ENCODE measurements around the gene CBX7. TPM values are rescaled to one million over a fixed set of nuclear protein-coding genes. Genes with fewer than 3 reads are reported as not detected.
A peak's percentile ranks its signal among the peaks of the same experiment; 100 is the strongest.

CBX7 gene
- total RNA-seq, 1 experiment from 2014 or later: 1.7 TPM

GRCh38 chr22:39151329-39151975, 1.0 kb downstream of the CBX7 start:
- Histone ChIP-seq H3K9me2 (replicated peaks; ENCODE audit: insufficient read depth, low read length) (no peaks in the 10 kb centered on the region), H3K79me2 (ENCODE audit: low read length) (no peaks in the 10 kb centered on the region), H4K20me1 (ENCODE audit: insufficient read depth, low read depth, low read length) (peaks cover 6% of the 10 kb centered on the region; the same call in 1 of the 2 replicates), H3K27me3 (ENCODE audit: low read length) (no peaks in the 10 kb centered on the region), H3K4me3 (ENCODE audit: low read length) (peak overlapping the region; percentile 63; the same call in 1 of the 2 replicates), H3K4me2 (ENCODE audit: low read depth, low read length, poor library complexity, severe bottlenecking) (peak overlapping the region; percentile 49), H3K9ac (ENCODE audit: low read length) (peak overlapping the region; percentile 67), H2AFZ (ENCODE audit: low read length) (no peak overlapping the region), H3K9me3 (ENCODE audit: low read length) (no peaks in the 10 kb centered on the region), H3K27ac (ENCODE audit: low read length) (no peak overlapping the region), H3K4me1 (ENCODE audit: low read length) (peaks cover 8% of the 10 kb centered on the region), H3K36me3 (ENCODE audit: insufficient read depth, low read length) (no peaks in the 10 kb centered on the region)
- no peak for DNase-seq

DNA sequence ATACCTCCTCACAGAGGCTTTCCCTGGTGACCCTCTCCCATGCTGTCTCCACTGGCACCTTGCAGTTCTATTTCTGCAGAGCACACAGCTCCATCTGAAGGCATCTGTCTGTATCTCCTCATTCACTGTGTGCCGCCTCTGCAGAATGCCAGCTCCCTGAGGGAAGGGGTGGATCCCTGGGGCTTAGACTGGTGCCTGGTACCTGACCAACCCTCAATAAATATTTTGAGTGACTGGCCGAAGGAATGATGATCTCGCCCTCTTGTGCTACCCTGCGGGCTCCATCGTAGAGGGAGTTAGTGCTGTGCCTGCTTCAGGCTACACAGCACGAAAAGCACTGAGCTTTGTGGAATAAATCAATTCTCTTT, 1.6 kb downstream of the CBX7 start:
- H3K79me2 ChIP-seq (ENCODE audit: low read length): no peaks in the 10 kb centered on the region
- peaks cover 6% of the 10 kb centered on the region; the same call in 1 of the 2 replicates for H4K20me1 ChIP-seq (ENCODE audit: insufficient read depth, low read depth, low read length)
- H3K9me3 ChIP-seq (ENCODE audit: low read length): no peaks in the 10 kb centered on the region
- H3K4me2 ChIP-seq (ENCODE audit: low read depth, low read length, poor library complexity, severe bottlenecking): no peak overlapping the region
- no peak overlapping the region for H2AFZ ChIP-seq (ENCODE audit: low read length)
- H3K27ac ChIP-seq (ENCODE audit: low read length): no peak overlapping the region
- H3K9ac ChIP-seq (ENCODE audit: low read length): no peak overlapping the region
- no peaks in the 10 kb centered on the region for H3K9me2 ChIP-seq (replicated peaks; ENCODE audit: insufficient read depth, low read length)
- DNase-seq: no peak
- H3K36me3 ChIP-seq (ENCODE audit: insufficient read depth, low read length): no peaks in the 10 kb centered on the region
- H3K27me3 ChIP-seq (ENCODE audit: low read length): no peaks in the 10 kb centered on the region
- no peak overlapping the region for H3K4me3 ChIP-seq (ENCODE audit: low read length)
- peaks cover 13% of the 10 kb centered on the region for H3K4me1 ChIP-seq (ENCODE audit: low read length)

GRCh38 chr22:39149915-39150847, 2.3 kb downstream of the CBX7 start:
- H3K4me3 ChIP-seq (ENCODE audit: low read length): no peak overlapping the region
- H3K36me3 ChIP-seq (ENCODE audit: insufficient read depth, low read length): no peaks in the 10 kb centered on the region
- H2AFZ ChIP-seq (ENCODE audit: low read length): no peak overlapping the region
- H3K9me3 ChIP-seq (ENCODE audit: low read length): no peaks in the 10 kb centered on the region
- H3K9ac ChIP-seq (ENCODE audit: low read length): no peak overlapping the region
- DNase-seq: no peak
- peaks cover 6% of the 10 kb centered on the region; the same call in 1 of the 2 replicates for H4K20me1 ChIP-seq (ENCODE audit: insufficient read depth, low read depth, low read length)
- no peak overlapping the region for H3K4me2 ChIP-seq (ENCODE audit: low read depth, low read length, poor library complexity, severe bottlenecking)
- H3K9me2 ChIP-seq (replicated peaks; ENCODE audit: insufficient read depth, low read length): no peaks in the 10 kb centered on the region
- H3K4me1 ChIP-seq (ENCODE audit: low read length): peaks cover 16% of the 10 kb centered on the region
- H3K79me2 ChIP-seq (ENCODE audit: low read length): no peaks in the 10 kb centered on the region
- H3K27ac ChIP-seq (ENCODE audit: low read length): no peak overlapping the region
- H3K27me3 ChIP-seq (ENCODE audit: low read length): no peaks in the 10 kb centered on the region

- Histone ChIP-seq H3K4me3 (ENCODE audit: low read length) (no peak overlapping the region), H4K20me1 (ENCODE audit: insufficient read depth, low read depth, low read length) (peaks cover 6% of the 10 kb centered on the region; the same call in 1 of the 2 replicates), H3K4me1 (ENCODE audit: low read length) (peaks cover 26% of the 10 kb centered on the region), H2AFZ (ENCODE audit: low read length) (no peak overlapping the region), H3K4me2 (ENCODE audit: low read depth, low read length, poor library complexity, severe bottlenecking) (no peak overlapping the region), H3K79me2 (ENCODE audit: low read length) (no peaks in the 10 kb centered on the region), H3K27me3 (ENCODE audit: low read length) (peaks cover 5% of the 10 kb centered on the region; the same call in 1 of the 2 replicates), H3K9ac (ENCODE audit: low read length) (no peak overlapping the region), H3K9me3 (ENCODE audit: low read length) (no peaks in the 10 kb centered on the region), H3K9me2 (replicated peaks; ENCODE audit: insufficient read depth, low read length) (no peaks in the 10 kb centered on the region), H3K36me3 (ENCODE audit: insufficient read depth, low read length) (no peaks in the 10 kb centered on the region), H3K27ac (ENCODE audit: low read length) (no peak overlapping the region)
- DNase-seq: peak; percentile 58
Measured at GRCh38 chr22:39148727-39149535, 3.5 kb downstream of the CBX7 start.

DNA sequence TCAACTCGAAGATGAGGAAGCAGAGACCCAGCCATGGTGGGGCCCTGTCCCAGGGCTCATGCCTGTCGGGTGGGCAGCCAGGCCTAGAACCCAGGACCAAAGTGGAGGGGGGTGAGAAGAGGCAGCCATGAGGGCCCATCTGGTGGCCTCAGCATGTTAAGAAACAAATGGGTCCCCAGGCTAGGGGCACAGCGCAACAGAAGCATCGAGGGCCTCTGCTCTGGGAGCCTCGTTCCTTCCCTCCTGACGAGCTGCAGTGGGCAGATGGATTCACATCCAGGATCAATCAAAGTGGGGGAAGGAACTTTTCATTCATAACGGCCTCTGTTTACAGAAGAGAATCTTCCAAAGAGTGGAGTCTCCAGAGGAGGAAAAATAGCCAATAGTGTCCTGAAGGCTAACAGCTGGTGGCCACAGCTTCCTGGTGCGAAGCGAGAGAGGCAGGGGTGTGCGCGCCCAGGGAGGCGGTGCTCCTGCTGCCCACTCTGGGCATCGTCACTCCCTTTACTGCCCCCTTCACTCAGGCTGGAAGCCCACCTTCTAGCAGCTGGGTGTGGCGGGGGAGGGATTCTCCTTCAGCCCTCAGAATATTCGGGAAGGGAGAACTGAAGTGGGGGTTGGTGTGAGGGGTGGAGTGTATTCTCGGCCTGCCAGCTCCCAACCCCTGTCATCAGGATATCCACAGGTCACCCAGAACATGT, 4.3 kb downstream of the CBX7 start:
- H3K9ac ChIP-seq (ENCODE audit: low read length): no peak overlapping the region
- H3K9me2 ChIP-seq (replicated peaks; ENCODE audit: insufficient read depth, low read length): no peaks in the 10 kb centered on the region
- peaks cover 26% of the 10 kb centered on the region for H3K4me1 ChIP-seq (ENCODE audit: low read length)
- H3K79me2 ChIP-seq (ENCODE audit: low read length): no peaks in the 10 kb centered on the region
- no peaks in the 10 kb centered on the region for H3K36me3 ChIP-seq (ENCODE audit: insufficient read depth, low read length)
- no peak for DNase-seq
- H3K4me2 ChIP-seq (ENCODE audit: low read depth, low read length, poor library complexity, severe bottlenecking): no peak overlapping the region
- H3K27me3 ChIP-seq (ENCODE audit: low read length): peaks cover 5% of the 10 kb centered on the region; the same call in 1 of the 2 replicates
- H3K4me3 ChIP-seq (ENCODE audit: low read length): no peak overlapping the region
- H3K27ac ChIP-seq (ENCODE audit: low read length): no peak overlapping the region
- H2AFZ ChIP-seq (ENCODE audit: low read length): no peak overlapping the region
- H4K20me1 ChIP-seq (ENCODE audit: insufficient read depth, low read depth, low read length): peaks cover 6% of the 10 kb centered on the region; the same call in 1 of the 2 replicates
- no peaks in the 10 kb centered on the region for H3K9me3 ChIP-seq (ENCODE audit: low read length)

DNA sequence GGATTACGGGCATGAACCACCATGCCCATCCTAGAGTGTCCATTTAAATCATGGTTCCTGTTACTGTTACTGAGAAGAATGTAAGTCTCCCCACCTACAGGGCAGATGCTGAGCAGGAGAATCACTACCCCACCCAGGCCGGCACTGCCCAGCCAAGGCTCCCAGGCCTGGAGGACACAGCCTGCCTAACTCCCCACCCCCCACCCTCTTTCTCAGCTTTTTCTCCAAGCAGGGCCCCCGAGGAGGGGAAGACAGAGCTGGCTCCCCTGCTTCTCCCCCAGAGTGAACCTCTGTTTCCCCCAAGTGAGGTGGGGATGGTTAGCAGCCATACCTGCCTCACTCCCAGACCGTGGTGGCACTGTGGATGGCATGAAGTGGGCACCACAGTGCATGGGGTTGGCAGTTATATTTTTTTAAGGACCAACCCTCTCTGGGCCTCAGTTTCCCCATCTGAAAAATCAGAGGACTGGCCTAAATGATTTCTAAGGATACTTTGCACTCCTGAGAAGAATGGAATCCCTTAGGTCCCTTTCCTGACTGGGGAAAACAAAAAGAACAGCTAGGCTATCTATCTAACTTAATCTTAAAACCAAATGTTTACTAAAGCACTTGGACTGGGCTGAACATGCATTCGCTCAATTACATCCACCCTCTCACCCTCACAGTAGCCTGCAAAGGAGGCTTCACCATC, 5.0 kb downstream of the CBX7 start:
- H3K27me3 ChIP-seq (ENCODE audit: low read length): peaks cover 5% of the 10 kb centered on the region; the same call in 1 of the 2 replicates
- no peak overlapping the region for H3K27ac ChIP-seq (ENCODE audit: low read length)
- peaks cover 6% of the 10 kb centered on the region; the same call in 1 of the 2 replicates for H4K20me1 ChIP-seq (ENCODE audit: insufficient read depth, low read depth, low read length)
- H3K36me3 ChIP-seq (ENCODE audit: insufficient read depth, low read length): no peaks in the 10 kb centered on the region
- no peak overlapping the region for H2AFZ ChIP-seq (ENCODE audit: low read length)
- H3K9me3 ChIP-seq (ENCODE audit: low read length): no peaks in the 10 kb centered on the region
- H3K4me1 ChIP-seq (ENCODE audit: low read length): peaks cover 21% of the 10 kb centered on the region
- no peak overlapping the region for H3K9ac ChIP-seq (ENCODE audit: low read length)
- H3K4me2 ChIP-seq (ENCODE audit: low read depth, low read length, poor library complexity, severe bottlenecking): no peak overlapping the region
- no peaks in the 10 kb centered on the region for H3K79me2 ChIP-seq (ENCODE audit: low read length)
- no peak overlapping the region for H3K4me3 ChIP-seq (ENCODE audit: low read length)
- no peaks in the 10 kb centered on the region for H3K9me2 ChIP-seq (replicated peaks; ENCODE audit: insufficient read depth, low read length)
- DNase-seq: no peak
